GM21390 (cell line): Measurements from ENCODE around the gene NCAPD3.

Experiments
- ATAC-seq: cut with Tn5 transposase; IDR thresholded peaks from one replicate; pipeline ENCODE4 v1.9.1; 2021; ENCODE audit not compliant: unreplicated experiment

The NCAPD3 gene

DNA sequence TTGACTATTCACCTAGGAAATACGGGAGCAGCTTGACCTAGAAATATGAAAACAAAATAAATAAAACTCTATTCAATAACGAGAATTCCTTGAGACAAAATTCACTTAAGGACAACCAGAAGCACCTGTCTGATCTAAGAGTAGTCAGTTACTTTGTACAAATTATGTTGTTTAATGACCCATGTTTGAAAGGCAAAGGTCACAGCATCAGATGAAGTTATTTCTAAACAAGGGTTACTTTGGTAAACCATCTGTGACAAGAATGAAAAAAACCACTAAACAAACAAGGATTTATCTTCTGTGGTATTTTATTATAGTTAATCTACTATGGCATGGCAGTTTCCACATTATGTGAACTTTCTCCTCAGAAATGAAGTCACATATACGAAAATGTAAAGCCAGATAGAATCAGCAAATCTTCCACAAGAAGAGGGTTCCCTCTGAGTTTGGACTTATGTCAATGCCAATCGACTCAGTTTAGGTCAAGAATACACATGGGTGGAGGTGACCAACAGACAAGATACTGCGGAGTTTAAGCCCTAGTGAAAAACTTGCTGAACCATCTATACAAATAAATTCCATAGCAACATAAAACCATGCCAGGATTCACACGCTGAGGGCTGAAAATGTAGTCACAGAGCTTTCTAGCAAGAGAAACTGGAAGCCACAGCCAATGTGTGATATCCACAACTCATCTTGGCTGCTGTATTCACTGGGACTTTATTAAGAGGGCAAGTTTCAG, 53.4 kb downstream of the NCAPD3 start:
- ATAC-seq, result no peak

DNA sequence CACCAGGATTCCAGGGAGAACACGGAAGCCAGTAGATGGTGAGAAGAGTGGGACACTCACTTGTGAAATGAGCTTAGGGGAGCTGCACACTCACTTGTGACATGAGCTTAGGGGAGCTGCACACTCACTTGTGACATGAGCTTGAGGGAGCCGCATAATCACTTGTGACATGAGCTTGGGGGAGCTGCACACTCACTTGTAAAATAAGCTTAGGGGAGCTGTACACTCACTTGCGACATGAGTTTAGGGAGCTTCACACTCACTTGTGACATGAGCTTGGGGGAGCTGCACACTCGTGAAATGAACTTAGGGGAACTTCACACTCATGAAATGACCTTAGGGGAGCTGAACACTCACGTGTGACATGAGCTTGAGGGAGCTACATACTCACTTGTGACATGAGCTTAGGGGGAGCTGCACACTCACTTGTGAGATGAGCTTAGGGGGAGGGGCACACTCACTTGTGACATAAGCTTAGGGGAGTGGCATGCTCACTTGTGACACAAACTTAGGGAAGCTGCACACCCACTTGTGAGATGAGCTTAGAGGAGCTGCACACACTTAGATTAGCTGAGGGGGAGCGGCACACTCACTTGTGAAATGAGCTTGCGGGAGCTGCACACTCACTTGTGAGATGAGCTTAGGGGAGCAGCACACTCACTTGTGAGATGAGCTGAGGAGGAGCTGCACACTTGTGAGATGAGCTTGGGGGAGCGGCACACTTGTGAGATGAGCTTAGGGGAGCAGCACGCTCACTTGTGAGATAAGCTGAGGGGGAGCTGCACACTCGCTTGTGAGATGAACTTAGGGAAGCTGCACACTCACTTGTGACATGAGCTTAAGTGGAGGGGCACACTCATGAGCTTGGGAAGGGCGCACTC, 59.0 kb downstream of the NCAPD3 start:
- no peak for ATAC-seq

DNA sequence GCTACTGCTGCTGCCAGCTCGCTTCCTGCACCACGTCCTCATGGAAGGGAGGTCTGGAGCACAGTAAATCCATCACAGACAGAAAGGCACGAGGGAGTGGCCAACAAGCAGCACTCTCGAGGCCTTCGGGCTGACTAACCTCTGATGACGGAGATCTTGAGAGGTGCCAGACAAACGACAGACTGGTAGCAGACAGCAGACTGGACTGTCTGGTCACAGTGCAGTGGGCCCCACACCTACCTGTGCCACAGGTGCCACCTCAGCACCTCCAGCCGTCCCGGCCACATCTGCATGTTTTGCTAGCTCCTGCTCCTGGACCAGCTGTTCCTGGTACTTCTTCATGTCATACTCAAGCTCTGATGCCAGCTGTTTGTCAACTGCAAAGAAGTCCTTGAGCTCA, 64.1 kb downstream of the NCAPD3 start:
- no peak for ATAC-seq

DNA sequence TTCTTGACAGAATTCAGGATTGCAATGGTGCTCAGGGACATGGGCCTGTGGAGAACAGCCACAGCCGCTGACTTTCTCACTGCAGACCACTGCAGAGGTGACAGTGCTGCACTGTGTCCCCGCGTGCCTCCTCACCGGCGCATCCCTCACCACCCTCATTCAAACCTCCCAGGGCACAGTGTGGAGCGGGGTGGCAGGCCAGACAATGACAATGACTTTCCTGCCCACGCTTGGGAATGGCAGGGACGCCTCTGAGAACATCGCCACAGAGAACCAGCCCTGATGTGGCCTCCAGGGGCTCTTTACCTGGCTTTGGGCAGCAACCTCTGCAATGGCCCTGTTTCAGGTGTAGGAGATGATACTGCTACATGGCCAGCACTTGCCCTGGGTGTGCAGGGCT, 65.7 kb downstream of the NCAPD3 start:
- no peak for ATAC-seq

DNA sequence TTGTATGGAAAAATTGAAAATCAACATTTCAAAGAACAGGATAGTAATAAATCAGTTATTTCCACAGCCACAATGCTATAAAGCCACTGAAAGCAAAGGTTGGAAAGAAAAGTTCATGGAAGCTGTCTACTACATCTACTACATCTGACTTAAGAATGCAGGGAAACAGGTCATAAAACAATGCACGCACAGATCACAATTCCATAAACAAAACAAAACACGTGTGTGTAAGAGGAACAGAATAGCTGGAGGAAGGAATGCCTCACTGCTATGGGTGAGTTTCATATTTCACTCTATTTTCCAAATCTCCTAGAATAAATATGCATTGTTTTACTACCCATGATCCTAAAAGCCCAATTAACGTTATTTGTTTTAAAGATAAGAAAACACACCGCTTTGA, 66.3 kb downstream of the NCAPD3 start:
- no peak for ATAC-seq

DNA sequence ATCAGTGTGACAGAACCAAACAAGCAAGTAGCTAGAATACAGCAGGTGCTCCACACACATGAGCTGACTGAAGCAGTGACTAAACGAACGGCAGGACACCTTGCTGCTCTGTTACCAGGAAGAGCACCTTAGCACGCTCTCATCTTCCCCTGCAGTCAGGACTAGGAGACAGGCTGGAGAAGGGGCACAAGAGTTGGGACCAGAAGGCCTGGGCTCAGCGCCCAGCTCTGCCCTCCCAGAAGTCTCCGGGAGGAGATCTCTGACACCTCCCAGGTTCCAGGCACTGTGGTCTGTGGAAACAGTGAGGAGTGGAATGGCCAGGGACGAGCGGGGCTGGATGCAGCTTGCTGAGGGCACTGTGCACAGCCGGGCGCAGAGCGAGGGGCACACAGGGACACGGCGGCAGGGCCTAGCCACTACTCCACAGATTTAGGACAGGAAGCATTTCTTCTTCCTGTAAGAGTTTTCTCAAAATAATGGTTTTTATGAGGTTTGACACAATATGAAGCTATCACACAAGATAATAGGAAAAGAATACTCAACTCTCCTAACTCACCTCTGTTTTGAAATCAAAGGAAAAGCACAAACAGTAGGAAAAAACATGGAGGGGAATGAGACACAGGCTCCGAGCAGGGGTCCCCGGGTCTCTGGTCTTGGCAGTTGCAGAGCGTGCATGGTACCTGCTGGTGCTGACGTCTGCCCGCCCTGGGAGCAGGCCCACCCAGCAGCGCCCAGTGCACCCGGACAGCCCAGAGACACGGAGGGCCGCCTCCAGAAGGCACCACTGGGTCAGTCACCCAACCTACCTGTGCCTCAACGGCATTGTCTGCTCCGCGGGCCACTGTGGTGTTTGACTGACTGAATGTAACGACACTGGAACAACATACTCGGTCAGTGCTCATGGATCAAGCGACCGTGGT, 67.6 kb downstream of the NCAPD3 start:
- no peak for ATAC-seq

DNA sequence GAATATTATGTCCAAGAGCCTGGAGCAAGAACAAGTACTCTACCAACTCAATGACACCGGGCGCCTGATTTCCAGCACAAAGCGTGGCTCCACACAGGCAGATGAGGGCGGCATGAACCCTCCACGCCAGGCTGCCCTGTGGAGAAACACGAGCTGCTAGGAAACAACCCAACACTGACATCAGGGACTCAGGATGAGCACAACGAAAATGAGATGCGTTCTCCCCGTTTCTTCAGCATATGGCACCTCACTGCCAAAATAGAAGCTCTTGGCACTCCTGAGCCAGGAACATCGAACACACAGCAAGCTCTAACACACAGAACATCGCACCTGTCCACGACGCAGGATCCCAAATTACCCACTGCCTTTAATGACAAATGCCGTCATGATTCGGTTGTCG, 68.3 kb downstream of the NCAPD3 start:
- ATAC-seq, result no peak

DNA sequence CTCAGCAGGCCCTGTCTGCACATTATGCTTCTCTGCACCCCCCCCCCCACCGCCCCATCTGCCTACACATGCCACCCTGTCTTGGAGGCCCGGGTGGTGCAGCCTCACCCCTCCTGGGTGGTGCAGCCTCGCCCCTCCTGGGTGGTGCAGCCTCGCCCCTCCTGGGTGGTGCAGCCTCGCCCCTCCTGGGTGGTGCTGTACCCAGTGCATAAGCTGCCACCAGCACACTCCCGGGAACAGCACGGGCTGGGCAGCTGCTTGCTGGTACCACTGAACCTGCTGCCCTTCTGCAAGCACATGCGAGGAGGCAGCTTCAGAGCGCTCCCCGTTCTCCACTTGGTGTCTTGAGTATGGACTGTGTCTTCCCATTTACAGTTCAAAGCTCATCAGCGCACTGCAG, 69.3 kb downstream of the NCAPD3 start:
- no peak for ATAC-seq

DNA sequence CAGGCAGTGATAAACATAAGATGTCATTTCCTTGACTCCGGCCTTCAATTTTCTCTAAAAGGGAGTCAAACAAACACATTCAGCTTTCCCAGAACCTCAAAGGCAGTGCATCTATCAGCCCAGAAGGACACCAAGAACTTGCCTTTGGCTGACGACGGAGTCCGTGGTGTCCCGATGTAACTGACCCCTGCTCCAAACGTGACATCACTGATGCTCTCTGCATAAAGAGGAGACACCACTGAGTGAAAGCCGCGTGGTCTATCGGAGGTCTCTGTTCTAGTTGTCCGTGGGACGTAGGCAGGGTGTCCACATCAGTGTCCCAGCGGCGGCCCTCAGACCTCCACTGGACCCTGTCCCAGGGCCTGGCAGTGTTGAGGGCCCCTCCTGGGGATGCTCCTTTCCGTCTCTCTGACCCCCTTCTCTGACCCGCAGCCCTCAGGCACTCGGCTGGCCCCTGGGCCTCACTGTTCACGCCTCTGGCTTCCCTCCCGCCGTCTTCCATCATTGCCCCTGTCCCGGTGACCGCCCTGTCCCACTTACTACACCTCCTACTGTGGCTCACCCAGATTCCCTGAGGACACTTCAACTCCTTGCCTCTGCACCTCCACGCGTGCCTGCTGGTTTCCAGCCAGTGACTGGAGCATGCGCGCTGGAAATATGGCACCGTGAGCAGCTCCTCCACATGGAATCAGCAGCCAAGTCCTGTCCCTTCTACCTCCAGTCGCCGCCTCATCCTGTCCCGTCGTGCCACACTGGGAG, 70.4 kb downstream of the NCAPD3 start:
- no peak for ATAC-seq

DNA sequence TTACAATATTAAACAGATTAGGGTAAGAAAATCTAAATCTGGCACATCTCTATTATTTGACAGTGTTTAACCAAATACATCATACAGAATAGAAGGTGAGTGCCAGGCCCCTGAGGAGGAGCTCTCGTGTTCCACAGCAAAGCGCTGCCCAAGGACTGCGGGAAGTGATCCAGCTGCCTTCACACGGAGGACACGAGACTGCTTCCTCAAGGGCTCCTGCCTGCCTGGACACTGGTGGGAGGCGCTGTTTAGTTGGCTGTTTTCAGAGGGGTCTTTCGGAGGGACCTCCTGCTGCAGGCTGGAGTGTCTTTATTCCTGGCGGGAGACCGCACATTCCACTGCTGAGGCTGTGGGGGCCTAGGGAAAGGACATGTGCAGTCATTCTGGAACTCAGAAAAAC, 71.1 kb downstream of the NCAPD3 start:
- no peak for ATAC-seq

DNA sequence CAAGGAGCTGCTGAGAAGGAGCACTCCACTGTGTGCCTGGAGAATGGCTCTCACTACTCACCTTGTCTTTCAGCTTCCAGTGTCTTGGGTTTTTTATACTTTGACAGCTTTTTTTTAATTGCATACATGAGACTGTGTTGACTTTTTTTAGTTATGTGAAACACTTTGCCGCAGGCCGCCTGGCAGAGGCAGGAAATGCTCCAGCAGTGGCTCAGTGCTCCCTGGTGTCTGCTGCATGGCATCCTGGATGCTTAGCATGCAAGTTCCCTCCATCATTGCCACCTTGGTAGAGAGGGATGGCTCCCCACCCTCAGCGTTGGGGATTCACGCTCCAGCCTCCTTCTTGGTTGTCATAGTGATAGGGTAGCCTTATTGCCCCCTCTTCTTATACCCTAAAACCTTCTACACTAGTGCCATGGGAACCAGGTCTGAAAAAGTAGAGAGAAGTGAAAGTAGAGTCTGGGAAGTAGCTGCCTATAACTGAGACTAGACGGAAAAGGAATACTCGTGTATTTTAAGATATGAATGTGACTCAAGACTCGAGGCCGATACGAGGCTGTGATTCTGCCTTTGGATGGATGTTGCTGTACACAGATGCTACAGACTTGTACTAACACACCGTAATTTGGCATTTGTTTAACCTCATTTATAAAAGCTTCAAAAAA, 72.6 kb downstream of the NCAPD3 start:
- ATAC-seq, result no peak

DNA sequence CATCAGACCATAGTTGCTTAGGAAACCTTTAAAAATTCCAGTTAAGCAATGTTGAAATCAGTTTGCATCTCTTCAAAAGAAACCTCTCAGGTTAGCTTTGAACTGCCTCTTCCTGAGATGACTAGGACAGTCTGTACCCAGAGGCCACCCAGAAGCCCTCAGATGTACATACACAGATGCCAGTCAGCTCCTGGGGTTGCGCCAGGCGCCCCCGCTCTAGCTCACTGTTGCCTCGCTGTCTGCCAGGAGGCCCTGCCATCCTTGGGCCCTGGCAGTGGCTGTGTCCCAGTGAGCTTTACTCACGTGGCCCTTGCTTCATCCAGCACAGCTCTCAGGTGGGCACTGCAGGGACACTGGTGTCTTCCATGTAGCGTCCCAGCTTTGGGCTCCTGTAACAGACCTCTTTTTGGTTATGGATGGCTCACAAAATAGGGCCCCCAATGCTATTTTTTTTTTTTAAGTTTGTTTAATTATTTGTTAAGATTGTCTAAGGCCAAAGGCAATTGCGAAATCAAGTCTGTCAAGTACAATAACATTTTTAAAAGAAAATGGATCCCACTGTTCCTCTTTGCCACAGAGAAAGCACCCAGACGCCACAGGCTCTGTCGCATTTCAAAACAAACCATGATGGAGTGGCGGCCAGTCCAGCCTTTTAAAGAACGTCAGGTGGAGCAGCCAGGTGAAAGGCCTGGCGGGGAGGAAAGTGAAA, 73.4 kb downstream of the NCAPD3 start:
- ATAC-seq, result no peak

DNA sequence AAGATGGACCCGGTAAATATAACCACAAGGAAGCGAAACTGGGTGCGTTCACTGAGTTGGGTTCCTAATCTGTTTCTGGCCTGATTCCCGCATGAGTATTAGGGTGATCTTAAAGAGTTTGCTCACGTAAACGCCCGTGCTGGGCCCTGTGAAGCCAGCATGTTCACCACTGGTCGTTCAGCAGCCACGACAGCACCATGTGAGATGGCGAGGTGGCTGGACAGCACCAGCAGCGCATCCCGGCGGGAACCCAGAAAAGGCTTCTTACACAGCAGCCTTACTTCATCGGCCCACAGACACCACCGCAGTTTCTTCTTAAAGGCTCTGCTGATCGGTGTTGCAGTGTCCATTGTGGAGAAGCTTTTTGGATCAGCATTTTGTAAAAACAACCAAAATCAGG, 74.4 kb downstream of the NCAPD3 start:
- no peak for ATAC-seq

DNA sequence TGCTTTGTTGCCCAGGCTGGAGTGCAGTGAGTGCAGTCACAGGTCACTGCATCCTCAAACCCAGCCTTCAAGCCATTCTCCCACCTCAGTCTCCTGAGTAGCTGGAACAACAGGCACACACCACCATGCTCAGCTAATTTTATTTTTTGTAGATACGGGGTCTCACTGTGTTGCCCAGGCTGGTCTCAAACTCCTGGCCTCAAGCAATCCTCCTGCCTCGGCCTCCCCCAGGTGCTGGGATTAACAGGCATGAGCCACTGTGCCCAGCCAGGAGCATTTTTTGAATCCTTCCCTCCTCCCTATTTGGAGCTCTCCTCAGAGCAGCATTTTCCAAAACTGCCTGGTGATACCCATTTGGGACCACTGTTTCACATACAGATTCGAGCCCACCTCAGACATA, 77.2 kb downstream of the NCAPD3 start:
- ATAC-seq, result no peak

DNA sequence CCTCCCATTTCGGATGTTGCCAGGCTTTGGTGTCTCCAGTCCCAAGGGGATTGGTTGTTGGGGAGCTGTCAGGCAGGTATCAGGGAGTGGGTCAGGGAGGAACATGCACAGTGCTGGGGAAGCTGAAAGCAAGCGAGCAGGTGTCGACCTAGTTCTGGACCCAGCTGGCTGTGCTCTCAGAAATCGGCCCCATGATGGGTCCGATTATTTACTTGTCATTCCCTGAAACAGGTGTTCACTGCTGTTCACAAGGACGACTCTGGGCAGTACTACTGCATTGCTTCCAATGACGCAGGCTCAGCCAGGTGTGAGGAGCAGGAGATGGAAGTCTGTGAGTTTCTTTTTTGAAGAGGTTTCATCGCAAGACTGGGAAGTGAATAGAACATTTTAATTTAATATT, 78.1 kb downstream of the NCAPD3 start:
- no peak for ATAC-seq

DNA sequence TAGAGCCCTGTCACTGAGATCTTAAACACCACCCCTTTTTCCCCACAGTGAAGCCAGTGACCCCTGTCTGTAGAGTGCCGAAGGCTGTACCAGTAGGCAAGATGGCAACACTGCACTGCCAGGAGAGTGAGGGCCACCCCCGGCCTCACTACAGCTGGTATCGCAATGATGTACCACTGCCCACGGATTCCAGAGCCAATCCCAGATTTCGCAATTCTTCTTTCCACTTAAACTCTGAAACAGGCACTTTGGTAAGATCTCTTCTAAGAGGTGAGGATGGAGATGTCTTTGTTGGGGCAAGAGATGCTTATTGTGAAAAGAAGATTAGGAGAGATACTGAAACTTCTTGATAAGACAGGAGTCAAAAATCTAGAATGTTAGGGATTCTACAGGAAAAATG, 79.0 kb downstream of the NCAPD3 start:
- ATAC-seq, result no peak

DNA sequence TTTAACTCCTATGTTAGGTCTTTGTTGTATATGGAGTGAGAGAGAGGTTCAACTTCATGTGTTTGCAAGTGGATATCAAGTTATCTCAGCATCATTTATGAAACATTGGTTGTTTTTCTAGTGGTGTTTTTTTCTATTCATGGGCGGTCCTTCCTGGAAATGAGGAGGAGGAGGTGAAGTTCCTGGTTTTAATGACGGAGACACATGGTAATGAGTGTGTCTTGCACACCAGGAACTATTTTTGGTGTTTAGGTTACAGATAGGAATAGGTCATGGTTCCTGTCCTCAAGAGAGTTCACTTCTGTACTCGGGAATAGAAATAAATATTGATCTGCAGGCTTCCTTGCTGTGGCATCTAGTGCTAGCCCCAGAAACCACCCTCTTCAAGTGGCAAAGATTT, 80.0 kb downstream of the NCAPD3 start:
- ATAC-seq, result no peak

DNA sequence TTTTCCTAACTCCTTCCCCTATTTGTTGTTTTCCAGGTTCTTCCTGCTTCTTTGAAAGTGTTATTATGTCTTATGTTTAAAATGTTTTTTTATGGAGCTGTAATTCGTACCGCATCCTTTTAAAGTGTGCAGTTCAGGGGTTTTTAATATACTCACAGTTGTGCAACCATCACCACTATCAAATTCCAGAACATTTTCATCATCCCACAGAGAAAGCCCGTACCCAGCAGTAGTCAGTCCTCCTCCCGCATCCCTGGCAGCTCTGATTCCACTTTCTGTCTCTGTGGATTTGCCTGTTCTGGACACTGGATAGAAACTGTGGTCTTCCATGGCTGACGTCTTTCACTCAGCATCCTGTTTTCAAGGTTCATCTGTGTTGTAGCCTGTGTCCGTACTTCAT, 81.2 kb downstream of the NCAPD3 start:
- ATAC-seq, result no peak

DNA sequence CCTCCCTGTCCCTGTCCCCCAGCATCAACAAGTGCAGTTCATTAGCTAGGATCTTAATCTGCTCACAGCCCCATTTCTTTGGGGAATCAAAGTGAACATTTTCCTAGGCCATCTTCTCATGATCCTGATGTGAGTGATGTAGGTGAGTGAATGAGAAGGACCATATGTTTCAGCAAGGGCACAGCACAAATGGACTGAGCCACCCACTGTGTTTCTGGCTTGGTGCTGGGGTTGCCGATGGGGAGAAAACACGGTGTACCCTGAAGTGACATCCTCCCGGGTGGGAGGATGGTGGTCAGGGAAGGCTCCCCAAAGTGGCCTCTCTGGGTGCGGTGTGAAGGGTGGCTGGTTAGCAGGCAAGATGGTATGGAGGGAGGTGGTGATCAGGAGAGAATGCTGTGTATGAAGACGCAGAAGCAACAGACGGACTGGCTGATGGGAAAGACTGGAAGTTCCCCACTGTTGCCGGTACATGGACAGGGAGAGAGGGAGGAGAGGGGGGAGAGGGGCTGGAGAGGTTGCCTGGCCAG, 82.7 kb downstream of the NCAPD3 start:
- no peak for ATAC-seq
